Body of pancreas (tissue), 4 donors: Measurements from ENCODE around the gene ASPDH. TPM values are rescaled to one million over a fixed set of nuclear protein-coding genes. Genes with fewer than 3 reads are reported as not detected.

Experiments used
- ATAC-seq: fragments of 150-250 bp; one replicate; pipeline ENCODE4 v1.9.1; 2016
- DNase-seq, 4 donors: peaks; one replicate each; pipeline ENCODE4 v3.0.0-alpha.2; 2019
- H3K27ac ChIP-seq, 4 donors: fragments of 200-600 bp; sonication (generic); 1 replicate in 3 of 4; 2 replicates in 1 of 4; pipeline versions ENCODE4 v1.5.1 to v1.6.1; 2016 to 2019; ENCODE audit warnings: mild to moderate bottlenecking in 1 of 4, mixed read lengths in 1 of 4, moderate library complexity in 1 of 4
- H3K27me3 ChIP-seq, 2 donors: fragments of 200-600 bp; sonication (generic); one replicate each; pipeline ENCODE4 v1.6.0; 2016; ENCODE audit warnings: mild to moderate bottlenecking in 1 of 2
- H3K36me3 ChIP-seq, 2 donors: fragments of 200-600 bp; sonication (generic); replicated peaks in 1 of 2; 2 replicates each; pipeline ENCODE4 v1.5.1; 2016; ENCODE audit warnings: low read depth in 2 of 2; ENCODE audit not compliant: insufficient read depth in 1 of 2
- H3K4me1 ChIP-seq: fragments of 200-600 bp; sonication (generic); one replicate; pipeline ENCODE4 v1.6.0; 2016
- H3K4me3 ChIP-seq, 2 donors: fragments of 200-600 bp; sonication (generic); 1 replicate in 1 of 2; 2 replicates in 1 of 2; pipeline ENCODE4 v1.5.1; 2016 to 2019
- H3K9me3 ChIP-seq, 3 donors: fragments of 200-600 bp; sonication (generic); 1 replicate in 2 of 3; 2 replicates in 1 of 3; pipeline ENCODE4 v1.5.1; 2016
- CTCF ChIP-seq, 7 experiments: fragments of 450-650 bp in 4 of 7; fragments of 200-600 bp in 3 of 7; sonication (generic) in 3 of 7; IDR thresholded peaks; one replicate each; pipeline ENCODE4 v1.5.1; 2016 to 2019; ENCODE audit warnings: antibody characterized with exemption in 7 of 7
- POLR2A ChIP-seq, 3 donors: fragments of 450-650 bp; IDR thresholded peaks; one replicate each; pipeline ENCODE4 v1.6.1; 2016; ENCODE audit warnings: antibody characterized with exemption in 3 of 3, mild to moderate bottlenecking in 2 of 3
- WGBS, 2 donors: methylation state at CpG; one replicate each; pipeline ENCODE4 v1.1.5; 2017; 5-methylcytosine and 5-hydroxymethylcytosine counted together
- intact Hi-C: fragments of 100-400 bp; cut with DNase I; formaldehyde crosslinking; loops from one replicate; pipeline ENCODE4 v1.15.1; 2023
- total RNA-seq, 2 donors: library from RNA; depleted of rRNA; stranded (reverse); fragments of >200 nt; gene quantifications; one replicate each; pipeline ENCODE4 v1.1.0, GENCODE V29; 2016

ASPDH gene
- total RNA-seq, result not detected

DNA sequence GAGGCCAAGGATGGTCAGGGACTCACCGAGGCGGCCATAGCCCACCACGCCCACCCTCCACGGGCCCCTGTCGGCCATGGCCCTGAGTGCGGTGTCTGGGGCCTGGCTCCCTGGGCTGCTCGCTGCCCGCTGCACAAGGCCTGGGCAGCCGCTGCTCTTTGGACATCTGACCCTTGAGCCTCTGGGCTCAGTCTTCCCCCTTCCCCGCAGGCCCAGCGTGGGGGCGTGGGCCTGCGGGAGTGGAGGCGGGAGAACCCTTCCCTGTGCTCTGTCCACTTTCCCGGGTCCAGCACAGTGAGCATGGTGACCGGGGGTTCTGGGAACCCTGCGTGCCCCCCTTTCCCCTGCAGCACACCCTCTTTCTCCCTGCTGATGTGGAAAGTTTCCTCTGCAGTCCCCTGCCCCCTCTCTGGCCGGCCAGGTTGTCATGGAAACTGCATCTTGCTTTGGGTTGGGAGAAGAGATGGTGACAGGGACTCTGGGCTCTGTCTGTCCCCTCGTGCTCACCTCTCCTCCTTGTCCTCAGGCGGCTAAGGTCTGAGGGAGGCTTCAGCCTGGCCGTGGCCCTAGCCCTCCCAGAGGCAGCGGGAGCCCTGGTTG, at the start of gene ASPDH:
TSS of gene ASPDH (minus strand) at position 168 of the 600 bp plus-strand sequence. CDS start at position 78, 90 bp downstream.
- intact Hi-C loops, result loop anchor here (10.0 kb wide), 1 partner anchor 601 kb away; no protein-coding TSS in a partner anchor
- DNase-seq (no peak), ATAC-seq (no peak)
- peaks cover 9% of the 10 kb centered on the region for H3K4me1 ChIP-seq
- H3K4me3 ChIP-seq, result no peak within 1 kb of the TSS
- no peak within 1 kb of the TSS for H3K27ac ChIP-seq
- WGBS, 2 donors, result 23 to 39% methylated on average over 9 to 22 of the region's 22 CpGs
- no peaks in the 10 kb centered on the region for H3K9me3 ChIP-seq
- TF ChIP-seq CTCF (IDR thresholded peaks at IDR 0.05) (no peak), POLR2A (IDR thresholded peaks at IDR 0.05) (no peak)
- H3K36me3 ChIP-seq, result no peaks in the 10 kb centered on the region
- H3K27me3 ChIP-seq, result no peaks in the 10 kb centered on the region

- no peaks in the 10 kb centered on the region for H3K36me3 ChIP-seq
- ATAC-seq (no peak), DNase-seq (no peak)
- no peaks in the 10 kb centered on the region for H3K9me3 ChIP-seq
- H3K4me1 ChIP-seq, result no peaks in the 10 kb centered on the region
- H3K27ac ChIP-seq, result no peak overlapping the region
- intact Hi-C loops, result no loop called here
- no peak for TF ChIP-seq CTCF (IDR thresholded peaks at IDR 0.05)
- TF ChIP-seq POLR2A (IDR thresholded peaks at IDR 0.05), result no peak
- H3K27me3 ChIP-seq, result peaks cover 0 to 24% of the 10 kb centered on the region in 2 donors
- H3K4me3 ChIP-seq, result no peak overlapping the region
- 48 to 51% methylated on average over 3 to 6 of the region's 9 CpGs for WGBS, 2 donors
Measured at GRCh38 chr19:50562996-50563395, 49.3 kb upstream of the ASPDH start.

GRCh38 chr19:50562329-50562728, 48.6 kb upstream of the ASPDH start:
- peaks cover 0 to 25% of the 10 kb centered on the region in 2 donors for H3K27me3 ChIP-seq
- no peak for TF ChIP-seq POLR2A (IDR thresholded peaks at IDR 0.05)
- no peak for TF ChIP-seq CTCF (IDR thresholded peaks at IDR 0.05)
- no peak overlapping the region for H3K4me3 ChIP-seq
- intact Hi-C loops, result no loop called here
- no peaks in the 10 kb centered on the region for H3K9me3 ChIP-seq
- no peaks in the 10 kb centered on the region for H3K36me3 ChIP-seq
- H3K4me1 ChIP-seq, result no peaks in the 10 kb centered on the region
- WGBS, 2 donors, result 23% methylated on average over 4 of the region's 4 CpGs; no CpG with 5 or more reads in 1 of the 2 donors
- H3K27ac ChIP-seq, result no peak overlapping the region
- no peak for DNase-seq
- no peak for ATAC-seq

DNA sequence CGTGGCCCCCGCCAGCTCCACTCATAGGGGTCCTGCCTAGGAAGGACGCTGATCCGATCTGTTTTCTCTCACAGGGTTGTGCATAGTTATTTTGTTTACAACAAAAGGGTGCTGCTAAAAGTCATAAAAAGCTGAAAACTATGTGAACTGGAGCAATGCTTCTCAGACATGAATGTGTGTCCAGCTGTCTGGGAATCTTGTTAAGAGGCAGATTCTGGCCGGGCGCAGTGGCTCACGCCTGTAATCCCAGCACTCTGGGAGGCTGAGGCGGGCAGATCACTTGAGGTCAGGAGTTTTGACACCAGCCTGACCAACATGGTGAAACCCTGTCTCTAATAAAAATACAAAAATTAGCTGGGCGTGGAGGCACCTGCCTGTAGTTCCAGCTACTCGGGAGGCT, 45.9 kb upstream of the ASPDH start:
- TF ChIP-seq CTCF (IDR thresholded peaks at IDR 0.05) (no peak), POLR2A (IDR thresholded peaks at IDR 0.05) (no peak)
- intact Hi-C loops, result no loop called here
- Histone ChIP-seq H3K36me3 (no peaks in the 10 kb centered on the region), H3K27me3 (peaks cover 0 to 25% of the 10 kb centered on the region in 2 donors), H3K9me3 (no peaks in the 10 kb centered on the region), H3K4me3 (no peak overlapping the region), H3K4me1 (peaks cover 8% of the 10 kb centered on the region), H3K27ac (no peak overlapping the region)
- 46% methylated on average over 10 of the region's 10 CpGs for WGBS, 2 donors
- DNase-seq (no peak), ATAC-seq (no peak)

GRCh38 chr19:50558449-50558848, 44.7 kb upstream of the ASPDH start:
- DNase-seq, result no peak
- Histone ChIP-seq H3K9me3 (no peaks in the 10 kb centered on the region), H3K27me3 (peaks cover 0 to 25% of the 10 kb centered on the region in 2 donors), H3K4me3 (no peak overlapping the region), H3K27ac (no peak overlapping the region), H3K4me1 (peaks cover 8% of the 10 kb centered on the region), H3K36me3 (no peaks in the 10 kb centered on the region)
- WGBS, 2 donors, result 74 to 86% methylated on average over 13 of the region's 13 CpGs
- intact Hi-C loops, result no loop called here
- ATAC-seq, result no peak
- TF ChIP-seq CTCF (IDR thresholded peaks at IDR 0.05), result no peak
- TF ChIP-seq POLR2A (IDR thresholded peaks at IDR 0.05), result no peak
